MCF 10A (cell line): ENCODE results near the gene PCP2. TPM values are rescaled to one million over a fixed set of nuclear protein-coding genes. Genes with fewer than 3 reads are reported as not detected.
A peak's percentile ranks its signal among the peaks of the same experiment; 100 is the strongest.

Experiments used
- BruUV-seq: library from RNA; stranded (reverse); fragments of 400-500 nt; replicated peaks from 2 replicates; lab custom pipeline; 2021; lab: Mats Ljungman, UMichigan
- CTCF ChIA-PET: fragments of 300-600 bp; sonication (Branson Sonifier 250); formaldehyde crosslinking; extraction: SDS; loops from one replicate; lab custom pipeline; 2021; ENCODE audit warnings: antibody characterized with exemption, inconsistent platforms; lab: Yijun Ruan, JAX
- POLR2A ChIA-PET: fragments of 300-600, 350-650 bp; sonication (Branson Sonifier 250); formaldehyde crosslinking; extraction: SDS; loops from one replicate; lab custom pipeline; 2020; ENCODE audit warnings: antibody characterized with exemption, inconsistent platforms; lab: Yijun Ruan, JAX
- DNase-seq: peaks from one replicate; pipeline ENCODE4 v3.0.0-alpha.2; 2018; ENCODE audit not compliant: unreplicated experiment
- H3K27ac Mint-ChIP-seq: one replicate; pipeline ENCODE4 v1.8.0; 2022; ENCODE audit warnings: mild to moderate bottlenecking, low read depth, mixed read lengths; ENCODE audit not compliant: unreplicated experiment
- H3K27me3 Mint-ChIP-seq: one replicate; pipeline ENCODE4 v1.8.0; 2022; ENCODE audit warnings: mixed read lengths; ENCODE audit not compliant: insufficient read depth, unreplicated experiment
- H3K36me3 Mint-ChIP-seq: one replicate; pipeline ENCODE4 v1.8.0; 2022; ENCODE audit warnings: mild to moderate bottlenecking, moderate library complexity, mixed read lengths; ENCODE audit not compliant: insufficient read depth, unreplicated experiment
- H3K4me1 Mint-ChIP-seq: one replicate; pipeline ENCODE4 v1.8.0; 2022; ENCODE audit warnings: mixed read lengths; ENCODE audit not compliant: insufficient read depth, unreplicated experiment
- H3K4me3 Mint-ChIP-seq: one replicate; pipeline ENCODE4 v1.8.0; 2022; ENCODE audit warnings: mild to moderate bottlenecking, moderate library complexity, mixed read lengths; ENCODE audit not compliant: unreplicated experiment
- H3K9me3 Mint-ChIP-seq: one replicate; pipeline ENCODE4 v1.8.0; 2022; ENCODE audit warnings: mixed read lengths; ENCODE audit not compliant: unreplicated experiment
- intact Hi-C: fragments of 100-400 bp; cut with micrococcal nuclease; formaldehyde crosslinking; loops from 2 replicates; pipeline ENCODE4 v1.14.1; 2022
- total RNA-seq: library from RNA; stranded (reverse); gene quantifications from 2 replicates; pipeline ENCODE4 v1.2.3, GENCODE V29; 2022
- TF ChIP-seq, protein P1 (sequence below): fragments of 200-600 bp; IDR thresholded peaks from one replicate; pipeline ENCODE4 v1.8.0; 2022; ENCODE audit warnings: antibody characterized with exemption, mild to moderate bottlenecking; ENCODE audit not compliant: unreplicated experiment

The PCP2 gene
- total RNA-seq, 1 experiment from 2014 or later, result not detected

DNA sequence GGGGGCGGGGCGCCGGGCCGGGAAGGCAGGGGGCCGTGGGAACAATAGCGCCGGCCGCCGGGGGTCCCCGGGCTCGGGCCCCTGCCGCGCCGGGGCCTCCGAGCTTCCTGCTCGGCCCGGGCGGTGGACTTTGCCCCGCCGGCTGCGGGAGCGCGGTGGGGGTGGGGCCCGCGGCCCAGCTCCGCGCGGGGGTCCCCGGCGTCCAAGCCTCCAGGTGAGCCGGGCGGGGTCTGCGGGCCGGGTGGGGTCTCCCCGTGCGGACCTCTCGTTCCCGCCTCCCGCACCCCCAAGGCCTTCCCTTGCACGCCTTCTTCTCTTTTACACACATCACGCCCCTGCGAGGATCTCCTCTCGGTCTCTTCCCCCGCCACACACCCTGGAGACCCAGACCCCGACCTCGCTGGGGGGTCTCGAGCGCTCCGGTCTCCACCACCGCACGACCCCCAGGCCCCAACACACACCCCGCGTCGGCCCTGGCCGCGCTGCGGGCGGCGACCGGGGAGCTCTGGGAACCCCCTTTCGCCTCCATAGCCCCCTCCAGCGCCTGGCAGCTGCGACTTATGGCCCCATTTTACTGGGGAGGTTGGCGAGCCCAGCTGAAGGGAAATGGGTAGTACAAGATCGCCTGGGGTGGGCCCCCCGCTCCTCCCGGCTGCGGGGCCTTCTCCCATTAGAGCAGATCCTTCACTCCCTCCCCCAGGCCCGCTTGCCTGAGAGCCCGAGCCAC is 37.1 kb downstream of the PCP2 start:
- Mint-ChIP-seq H3K4me1 (peaks cover 5% of the 10 kb centered on the region), H3K27ac (peak overlapping the region; percentile 49), H3K9me3 (no peaks in the 10 kb centered on the region), H3K36me3 (no peaks in the 10 kb centered on the region), H3K4me3 (peak overlapping the region; percentile 71), H3K27me3 (no peaks in the 10 kb centered on the region)
- ChIA-PET CTCF (interaction anchor here (0.6 to 4.1 kb wide), 5 partner anchors 24 to 1518 kb away, joined by 3 to 35 read pairs (median 3); partner anchors contain the start of gene TRAPPC5), POLR2A (interaction anchor here (1.2 to 2.8 kb wide), 6 partner anchors 11 to 32 kb away, joined by 4 to 18 read pairs (median 8); partner anchors contain the start of genes PET100 and XAB2)
- intact Hi-C loops, result no loop called here
- no peak for DNase-seq
- no TSS peak for BruUV-seq
- TF ChIP-seq, protein P1, sequence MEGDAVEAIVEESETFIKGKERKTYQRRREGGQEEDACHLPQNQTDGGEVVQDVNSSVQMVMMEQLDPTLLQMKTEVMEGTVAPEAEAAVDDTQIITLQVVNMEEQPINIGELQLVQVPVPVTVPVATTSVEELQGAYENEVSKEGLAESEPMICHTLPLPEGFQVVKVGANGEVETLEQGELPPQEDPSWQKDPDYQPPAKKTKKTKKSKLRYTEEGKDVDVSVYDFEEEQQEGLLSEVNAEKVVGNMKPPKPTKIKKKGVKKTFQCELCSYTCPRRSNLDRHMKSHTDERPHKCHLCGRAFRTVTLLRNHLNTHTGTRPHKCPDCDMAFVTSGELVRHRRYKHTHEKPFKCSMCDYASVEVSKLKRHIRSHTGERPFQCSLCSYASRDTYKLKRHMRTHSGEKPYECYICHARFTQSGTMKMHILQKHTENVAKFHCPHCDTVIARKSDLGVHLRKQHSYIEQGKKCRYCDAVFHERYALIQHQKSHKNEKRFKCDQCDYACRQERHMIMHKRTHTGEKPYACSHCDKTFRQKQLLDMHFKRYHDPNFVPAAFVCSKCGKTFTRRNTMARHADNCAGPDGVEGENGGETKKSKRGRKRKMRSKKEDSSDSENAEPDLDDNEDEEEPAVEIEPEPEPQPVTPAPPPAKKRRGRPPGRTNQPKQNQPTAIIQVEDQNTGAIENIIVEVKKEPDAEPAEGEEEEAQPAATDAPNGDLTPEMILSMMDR, result no peak

GRCh38 chr19:7595466-7596133 is 37.9 kb downstream of the PCP2 start, which contains the start of gene CAMSAP3:
Gene CAMSAP3 (plus strand): TSS chr19:7595863. CDS start chr19:7596003, 140 bp downstream.
- H3K36me3 Mint-ChIP-seq, result no peaks in the 10 kb centered on the region
- ChIA-PET CTCF (interaction anchor here (0.9 to 4.1 kb wide), 3 partner anchors 23 to 85 kb away, joined by 3 to 35 read pairs (median 5); partner anchors contain the start of gene TRAPPC5), POLR2A (interaction anchor here (2.8 kb wide), 1 partner anchor 27 kb away, joined by 18 read pairs; no protein-coding TSS in a partner anchor)
- BruUV-seq, result no TSS peak
- H3K4me3 Mint-ChIP-seq, result peak within 1 kb of the TSS; percentile 71
- no peaks in the 10 kb centered on the region for H3K9me3 Mint-ChIP-seq
- H3K27ac Mint-ChIP-seq, result no peak within 1 kb of the TSS
- peak; percentile 36 for DNase-seq
- no peaks in the 10 kb centered on the region for H3K27me3 Mint-ChIP-seq
- TF ChIP-seq, protein P1, result no peak
- peaks cover 5% of the 10 kb centered on the region for H3K4me1 Mint-ChIP-seq
- intact Hi-C loops, result no loop called here

DNA sequence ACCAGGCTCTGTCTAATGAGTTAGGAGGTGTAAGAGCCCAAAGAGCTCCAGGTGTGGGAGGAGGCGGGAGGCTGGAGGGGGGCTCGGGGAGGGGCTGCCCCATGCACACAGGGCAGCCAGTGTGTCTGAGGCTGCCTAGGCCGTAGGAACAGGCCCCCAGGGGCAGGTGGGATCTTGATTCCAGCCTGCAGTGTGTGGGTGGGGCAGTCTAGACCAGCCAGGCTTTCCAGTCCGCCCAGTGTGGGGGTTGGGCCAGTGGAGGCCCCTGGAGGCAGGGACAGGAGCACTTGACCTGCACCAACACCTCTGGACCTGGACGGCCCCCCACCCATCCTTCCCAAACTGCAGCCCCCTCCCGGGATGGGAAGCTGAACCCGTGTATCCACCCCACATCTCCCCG is 43.3 kb downstream of the PCP2 start:
- no TSS peak for BruUV-seq
- Mint-ChIP-seq H3K9me3 (no peaks in the 10 kb centered on the region), H3K36me3 (no peaks in the 10 kb centered on the region), H3K27ac (no peak overlapping the region), H3K4me3 (no peak overlapping the region), H3K27me3 (no peaks in the 10 kb centered on the region), H3K4me1 (peaks cover 9% of the 10 kb centered on the region)
- ChIA-PET CTCF (interaction anchor here (1.6 kb wide), 1 partner anchor 22 kb away, joined by 7 read pairs; no protein-coding TSS in a partner anchor), POLR2A (interaction anchor here (0.5 kb wide), 1 partner anchor 19 kb away, joined by 3 read pairs; no protein-coding TSS in a partner anchor)
- intact Hi-C loops, result no loop called here
- TF ChIP-seq, protein P1, result no peak
- no peak for DNase-seq

- Mint-ChIP-seq H3K27me3 (no peaks in the 10 kb centered on the region), H3K36me3 (no peaks in the 10 kb centered on the region), H3K27ac (no peak overlapping the region), H3K9me3 (no peaks in the 10 kb centered on the region), H3K4me3 (no peak overlapping the region), H3K4me1 (peaks cover 6% of the 10 kb centered on the region)
- POLR2A ChIA-PET, result interaction anchor here (0.5 to 2.4 kb wide), 2 partner anchors 19 kb away, joined by 3 to 6 read pairs; no protein-coding TSS in a partner anchor
- intact Hi-C loops, result no loop called here
- BruUV-seq, result no TSS peak
- TF ChIP-seq, protein P1, result no peak
- DNase-seq, result no peak
- CTCF ChIA-PET, result interaction anchor here (1.6 kb wide), 1 partner anchor 21 kb away, joined by 7 read pairs; no protein-coding TSS in a partner anchor
Measured at GRCh38 chr19:7589822-7590221, 43.7 kb downstream of the PCP2 start.
